Stimulated activated memory B cell treated with anti-CD40 and anti-IgM and Interleukin-4, amounts not matched to agents 10 μg/mL and 1 μg/mL and 100 μg/mL, for 72 hours (primary cell): Measurements from ENCODE around the gene RORC.
A peak's percentile ranks its signal among the peaks of the same experiment; 100 is the strongest.

ENCODE experiments used
- ATAC-seq: fragments of 150-1000 bp; cut with Tn5 transposase; 2 replicates; pipeline ENCODE4 v1.10.0; 2021
- H3K27ac Mint-ChIP-seq: one replicate; pipeline ENCODE4 v1.8.0; 2022; ENCODE audit warnings: mild to moderate bottlenecking, mixed read lengths
- H3K27me3 Mint-ChIP-seq: one replicate; pipeline ENCODE4 v1.8.0; 2022; ENCODE audit warnings: mixed read lengths
- H3K36me3 Mint-ChIP-seq: one replicate; pipeline ENCODE4 v1.8.0; 2022; ENCODE audit warnings: mixed read lengths
- H3K4me1 Mint-ChIP-seq: one replicate; pipeline ENCODE4 v1.8.0; 2022; ENCODE audit warnings: mixed read lengths
- H3K4me3 Mint-ChIP-seq: one replicate; pipeline ENCODE4 v1.8.0; 2022; ENCODE audit warnings: mild to moderate bottlenecking, moderate library complexity, mixed read lengths
- H3K9me3 Mint-ChIP-seq: one replicate; pipeline ENCODE4 v1.8.0; 2022; ENCODE audit warnings: mixed read lengths

RORC gene

DNA sequence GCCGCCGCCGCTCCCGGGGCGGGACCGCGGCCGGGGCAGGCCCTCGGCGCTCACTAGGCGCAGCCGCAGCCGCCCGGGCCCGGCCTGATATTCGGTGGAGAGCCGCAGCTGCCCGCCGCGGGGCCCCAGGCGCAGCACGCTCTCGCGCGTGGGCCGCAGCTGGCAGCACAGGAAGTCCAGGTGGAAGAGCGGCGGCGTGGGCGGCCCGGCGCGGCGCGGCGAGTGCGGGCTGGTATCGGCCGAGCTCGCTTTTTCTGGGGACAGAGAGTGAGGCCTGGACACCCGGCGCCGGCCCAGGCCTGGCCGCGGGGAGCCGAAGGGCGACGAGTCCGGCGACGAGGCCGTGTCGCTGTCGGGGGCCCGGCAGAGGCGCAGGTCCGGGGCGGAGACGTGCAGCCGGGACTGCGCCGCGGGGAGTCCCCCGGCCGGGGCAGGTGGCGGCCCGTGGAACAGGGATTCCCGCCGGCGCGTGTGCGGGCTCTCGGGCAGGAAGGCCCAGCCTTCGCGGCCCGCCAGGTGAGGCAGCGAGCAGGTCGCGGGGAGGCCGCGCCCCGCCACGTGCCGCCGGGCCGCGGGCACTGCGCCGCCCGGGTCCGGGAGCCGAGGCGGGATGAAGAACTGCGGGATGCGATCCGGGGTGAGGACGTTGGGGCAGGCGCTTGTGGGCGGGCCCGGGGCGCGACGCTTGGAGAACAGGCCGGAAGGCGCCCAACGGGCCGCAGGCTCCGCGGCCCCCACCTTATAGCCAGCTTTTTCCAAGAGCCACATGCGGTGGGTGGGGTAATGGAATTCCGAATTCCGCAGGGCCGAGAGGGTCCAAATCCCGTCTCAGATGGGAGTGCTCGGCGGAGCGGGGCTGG lies 6.8 kb upstream of the RORC start:
- peak; percentile 59 for ATAC-seq

DNA sequence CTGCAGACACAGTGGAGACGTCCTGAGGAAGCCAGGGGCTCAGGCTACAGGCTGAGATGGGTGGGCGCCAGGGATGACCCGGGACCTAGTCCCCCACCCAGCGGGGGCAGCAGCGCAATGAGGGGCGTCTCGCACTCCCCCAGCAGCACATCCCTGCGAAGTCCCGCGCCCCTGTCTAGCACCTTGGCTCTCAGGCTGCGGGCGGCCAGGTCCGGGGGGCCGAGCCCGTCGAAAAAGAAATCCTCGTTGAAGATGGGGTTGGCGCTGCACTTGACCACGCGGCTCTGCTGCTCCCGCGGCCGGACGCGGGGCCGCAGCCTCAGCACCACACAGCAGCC lies 6.3 kb upstream of the RORC start:
- no peaks in the 10 kb centered on the region for H3K36me3 Mint-ChIP-seq
- ATAC-seq: peak; percentile 2
- H3K27ac Mint-ChIP-seq: peak overlapping the region; percentile 88
- H3K4me1 Mint-ChIP-seq: peaks cover 35% of the 10 kb centered on the region
- H3K27me3 Mint-ChIP-seq: peaks cover 29% of the 10 kb centered on the region
- H3K4me3 Mint-ChIP-seq: peak overlapping the region; percentile 84
- H3K9me3 Mint-ChIP-seq: no peaks in the 10 kb centered on the region

More for the DNA sequence above, 6.8 kb upstream of the RORC start:
- Mint-ChIP-seq H3K27me3 (peaks cover 29% of the 10 kb centered on the region), H3K9me3 (no peaks in the 10 kb centered on the region), H3K27ac (peak overlapping the region; percentile 88), H3K4me3 (peak overlapping the region; percentile 73), H3K36me3 (no peaks in the 10 kb centered on the region), H3K4me1 (peaks cover 39% of the 10 kb centered on the region)

DNA sequence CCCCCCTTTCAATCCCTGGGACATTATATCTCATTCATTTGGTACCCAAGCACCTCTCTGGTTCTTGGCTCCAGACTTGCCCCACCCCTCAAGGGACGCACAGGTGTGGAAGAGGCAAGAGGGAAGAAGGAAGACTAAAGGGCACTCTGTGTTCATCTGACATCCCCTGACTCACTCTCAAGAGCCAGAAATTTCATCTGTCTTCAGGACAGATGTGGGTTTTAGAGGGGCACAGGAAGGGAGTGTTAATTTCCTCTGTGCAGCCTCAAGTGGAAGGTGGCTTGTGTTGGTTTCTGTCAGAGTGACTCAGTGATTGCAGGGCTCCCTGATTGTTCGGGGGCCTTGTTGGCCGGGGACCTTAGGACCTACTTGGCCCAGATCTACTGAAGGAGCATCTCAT lies 5.6 kb upstream of the RORC start:
- peaks cover 32% of the 10 kb centered on the region for H3K27me3 Mint-ChIP-seq
- no peak for ATAC-seq

DNA sequence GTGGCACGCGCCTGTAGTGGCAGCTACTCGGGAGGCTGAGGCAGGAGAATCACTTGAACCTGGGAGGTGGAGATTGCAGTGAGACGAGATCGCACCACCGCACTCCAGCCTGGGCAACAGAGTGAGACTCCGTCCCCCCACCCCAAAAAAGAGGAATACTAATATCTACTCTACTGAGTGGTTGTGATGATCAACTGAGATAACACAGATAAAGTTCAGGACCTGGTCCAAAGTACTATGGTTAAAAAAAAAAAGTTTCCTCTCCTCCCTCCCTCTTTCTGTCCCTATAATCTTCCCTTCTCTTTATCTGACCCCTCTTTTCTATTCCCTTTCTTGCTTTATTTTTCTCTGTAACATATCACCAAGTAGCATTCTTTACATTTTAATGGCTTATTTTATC lies 4.0 kb upstream of the RORC start:
- Mint-ChIP-seq H3K4me1 (peaks cover 40% of the 10 kb centered on the region), H3K4me3 (no peak overlapping the region), H3K9me3 (no peaks in the 10 kb centered on the region), H3K27me3 (peaks cover 47% of the 10 kb centered on the region), H3K36me3 (no peaks in the 10 kb centered on the region), H3K27ac (no peak overlapping the region)
- no peak for ATAC-seq

More for the DNA sequence above, 5.6 kb upstream of the RORC start:
- Mint-ChIP-seq H3K27ac (peak overlapping the region; percentile 88), H3K4me1 (peaks cover 35% of the 10 kb centered on the region), H3K36me3 (no peaks in the 10 kb centered on the region), H3K9me3 (no peaks in the 10 kb centered on the region), H3K4me3 (peak overlapping the region; percentile 84)

- Mint-ChIP-seq H3K27ac (no peak overlapping the region), H3K4me1 (peaks cover 35% of the 10 kb centered on the region), H3K27me3 (peaks cover 46% of the 10 kb centered on the region), H3K4me3 (no peak overlapping the region), H3K36me3 (no peaks in the 10 kb centered on the region), H3K9me3 (no peaks in the 10 kb centered on the region)
- ATAC-seq: no peak
These were observed 2.6 kb upstream of the RORC start for GRCh38 chr1:151834239-151834638.

GRCh38 chr1:151833172-151833900 lies 1.7 kb upstream of the RORC start:
- peaks cover 34% of the 10 kb centered on the region for H3K4me1 Mint-ChIP-seq
- no peaks in the 10 kb centered on the region for H3K9me3 Mint-ChIP-seq
- H3K4me3 Mint-ChIP-seq: no peak overlapping the region
- no peak overlapping the region for H3K27ac Mint-ChIP-seq
- no peaks in the 10 kb centered on the region for H3K36me3 Mint-ChIP-seq
- ATAC-seq: no peak
- peaks cover 52% of the 10 kb centered on the region for H3K27me3 Mint-ChIP-seq

- no peak overlapping the region for H3K27ac Mint-ChIP-seq
- no peaks in the 10 kb centered on the region for H3K36me3 Mint-ChIP-seq
- peaks cover 30% of the 10 kb centered on the region for H3K4me1 Mint-ChIP-seq
- peaks cover 46% of the 10 kb centered on the region for H3K27me3 Mint-ChIP-seq
- H3K9me3 Mint-ChIP-seq: no peaks in the 10 kb centered on the region
- H3K4me3 Mint-ChIP-seq: no peak overlapping the region
- no peak for ATAC-seq
These were observed 847 bp upstream of the RORC start for GRCh38 chr1:151832318-151832980.

DNA sequence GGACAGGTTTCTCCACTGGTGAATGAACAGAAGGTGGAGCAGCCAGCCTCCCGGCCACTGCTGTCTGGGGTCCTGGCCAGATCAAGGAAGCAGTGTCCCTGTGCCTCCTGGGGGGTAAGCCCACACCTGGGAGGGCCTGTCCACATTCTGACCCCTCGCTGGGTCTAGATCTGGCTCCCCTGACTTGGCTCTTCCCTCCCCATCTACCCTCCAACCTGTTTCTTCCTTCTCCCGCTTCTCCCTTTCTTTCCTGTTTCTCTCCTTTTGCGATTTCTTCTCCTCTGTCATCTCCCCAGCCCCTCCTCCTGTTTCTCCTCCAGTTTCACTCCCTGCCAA lies 378 bp downstream of the RORC start:
- H3K9me3 Mint-ChIP-seq: no peaks in the 10 kb centered on the region
- peak overlapping the region; percentile 6 for H3K27ac Mint-ChIP-seq
- peaks cover 18% of the 10 kb centered on the region for H3K4me1 Mint-ChIP-seq
- no peak overlapping the region for H3K4me3 Mint-ChIP-seq
- no peak for ATAC-seq
- H3K27me3 Mint-ChIP-seq: peaks cover 34% of the 10 kb centered on the region
- no peaks in the 10 kb centered on the region for H3K36me3 Mint-ChIP-seq

GRCh38 chr1:151830055-151830454 lies 1.5 kb downstream of the RORC start:
- no peaks in the 10 kb centered on the region for H3K36me3 Mint-ChIP-seq
- peaks cover 17% of the 10 kb centered on the region for H3K4me1 Mint-ChIP-seq
- no peaks in the 10 kb centered on the region for H3K9me3 Mint-ChIP-seq
- no peak overlapping the region for H3K27ac Mint-ChIP-seq
- peaks cover 32% of the 10 kb centered on the region for H3K27me3 Mint-ChIP-seq
- ATAC-seq: no peak
- H3K4me3 Mint-ChIP-seq: no peak overlapping the region

- H3K4me1 Mint-ChIP-seq: peaks cover 17% of the 10 kb centered on the region
- H3K9me3 Mint-ChIP-seq: no peaks in the 10 kb centered on the region
- no peak for ATAC-seq
- no peak overlapping the region for H3K4me3 Mint-ChIP-seq
- H3K36me3 Mint-ChIP-seq: no peaks in the 10 kb centered on the region
- no peak overlapping the region for H3K27ac Mint-ChIP-seq
- peaks cover 35% of the 10 kb centered on the region for H3K27me3 Mint-ChIP-seq
These were observed 2.1 kb downstream of the RORC start for GRCh38 chr1:151829352-151830046.

DNA sequence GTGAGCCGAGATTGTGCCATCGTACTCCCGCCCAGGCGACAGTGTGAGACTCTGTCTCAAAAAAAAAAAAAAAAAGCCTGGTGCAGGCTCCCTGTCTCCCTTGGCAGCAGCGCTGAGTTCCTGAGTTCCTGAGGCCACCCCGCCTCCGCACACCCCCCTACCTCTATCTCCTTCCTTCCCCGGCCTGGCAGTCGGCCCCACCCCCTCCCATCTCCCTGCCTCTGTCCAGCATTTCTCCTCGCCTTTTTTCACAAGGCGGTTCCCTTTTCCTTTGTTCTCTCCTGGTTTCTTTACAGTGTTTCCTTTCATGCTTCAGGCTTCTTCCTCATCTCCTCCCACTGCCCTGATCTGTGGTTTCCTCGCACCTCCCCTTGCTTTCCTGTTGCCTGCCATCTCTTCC lies 2.7 kb downstream of the RORC start:
- no peak for ATAC-seq
- H3K36me3 Mint-ChIP-seq: no peaks in the 10 kb centered on the region
- peaks cover 17% of the 10 kb centered on the region for H3K4me1 Mint-ChIP-seq
- no peak overlapping the region for H3K27ac Mint-ChIP-seq
- no peaks in the 10 kb centered on the region for H3K9me3 Mint-ChIP-seq
- peaks cover 41% of the 10 kb centered on the region for H3K27me3 Mint-ChIP-seq
- H3K4me3 Mint-ChIP-seq: no peak overlapping the region

- H3K4me3 Mint-ChIP-seq: no peak overlapping the region
- no peak overlapping the region for H3K27ac Mint-ChIP-seq
- H3K4me1 Mint-ChIP-seq: peaks cover 17% of the 10 kb centered on the region
- no peak for ATAC-seq
- peaks cover 46% of the 10 kb centered on the region for H3K27me3 Mint-ChIP-seq
- H3K36me3 Mint-ChIP-seq: no peaks in the 10 kb centered on the region
- H3K9me3 Mint-ChIP-seq: no peaks in the 10 kb centered on the region
These were observed 3.7 kb downstream of the RORC start for GRCh38 chr1:151827853-151828252.

DNA sequence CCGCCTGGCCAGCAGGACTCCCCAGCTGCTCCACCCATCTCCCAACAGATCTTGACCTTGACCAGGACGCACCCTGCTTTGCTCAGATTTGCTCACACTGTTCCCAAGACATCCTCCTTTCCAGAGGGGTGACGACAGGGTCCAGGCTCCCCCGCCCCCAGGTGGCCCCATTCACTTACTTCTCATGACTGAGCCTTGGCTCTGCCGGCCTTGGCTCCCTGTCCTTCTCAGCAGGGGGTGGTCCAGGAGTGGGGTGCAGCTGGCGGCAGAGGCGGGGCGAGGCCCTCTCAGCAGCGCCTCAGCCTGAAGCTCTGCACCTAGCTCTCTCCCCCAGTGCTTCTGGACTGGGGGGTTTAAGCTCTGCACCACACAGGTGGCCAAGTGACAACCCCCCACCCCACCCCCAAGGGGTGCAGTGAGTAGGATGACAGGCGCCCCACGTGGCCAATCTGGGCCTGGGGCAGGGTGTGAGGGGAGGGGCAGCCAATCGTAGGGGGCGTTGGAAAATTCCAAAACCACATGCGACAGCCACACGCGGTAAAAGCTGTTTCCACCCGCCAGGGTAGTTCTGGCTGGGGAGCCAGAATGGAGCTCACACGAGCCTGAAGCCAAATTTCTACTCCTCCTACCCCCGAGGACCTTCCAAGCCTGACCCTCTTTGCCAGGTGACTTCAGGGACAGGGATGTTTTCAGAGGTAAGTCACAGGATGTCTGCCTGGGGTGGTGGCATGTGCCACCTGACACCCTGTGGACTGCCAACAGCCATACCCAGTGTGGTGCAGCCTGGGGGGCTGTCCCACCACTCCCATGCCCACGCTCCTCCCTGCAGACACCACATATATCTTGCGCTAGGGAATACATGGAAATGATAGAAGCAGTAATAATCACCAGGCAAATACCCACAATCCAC lies 5.6 kb downstream of the RORC start:
- H3K9me3 Mint-ChIP-seq: no peaks in the 10 kb centered on the region
- peaks cover 22% of the 10 kb centered on the region for H3K4me1 Mint-ChIP-seq
- no peak overlapping the region for H3K4me3 Mint-ChIP-seq
- no peak for ATAC-seq
- H3K27ac Mint-ChIP-seq: no peak overlapping the region
- peaks cover 31% of the 10 kb centered on the region for H3K27me3 Mint-ChIP-seq
- no peaks in the 10 kb centered on the region for H3K36me3 Mint-ChIP-seq

DNA sequence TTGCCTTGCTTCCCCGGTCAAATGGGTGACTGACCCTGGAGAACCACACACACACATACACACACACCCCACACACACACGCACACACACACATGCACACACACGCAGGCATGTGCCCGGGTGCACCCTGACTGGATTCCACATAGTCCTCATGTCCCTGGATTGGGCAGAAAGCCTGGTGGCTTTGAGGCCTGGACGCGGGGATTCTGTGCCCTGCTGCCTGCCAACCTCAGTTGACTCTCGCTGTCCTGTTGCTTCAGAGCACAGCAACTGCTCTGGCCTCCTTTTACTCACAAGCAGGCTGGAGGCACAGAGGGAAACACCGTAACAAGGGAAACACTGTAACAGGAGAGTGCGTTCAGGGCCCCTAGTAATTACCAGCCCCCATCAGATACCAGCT lies 6.4 kb downstream of the RORC start:
- Mint-ChIP-seq H3K4me3 (no peak overlapping the region), H3K4me1 (peaks cover 18% of the 10 kb centered on the region)

More for the DNA sequence above, 6.4 kb downstream of the RORC start:
- no peaks in the 10 kb centered on the region for H3K36me3 Mint-ChIP-seq
- ATAC-seq: no peak
- no peak overlapping the region for H3K27ac Mint-ChIP-seq
- peaks cover 28% of the 10 kb centered on the region for H3K27me3 Mint-ChIP-seq
- no peaks in the 10 kb centered on the region for H3K9me3 Mint-ChIP-seq
